Fibroblast of lung (primary cell): ENCODE data around the gene POLR2J2. TPM values are rescaled to one million over a fixed set of nuclear protein-coding genes. Genes with fewer than 3 reads are reported as not detected.
"Not testable (repeated sequence)": the region's sequence is repeated elsewhere in the genome, so short reads cannot be mapped to it uniquely, and the experiment has no call there.

Source experiments
- DNase-seq, 2 donors: peaks; one replicate each; pipeline versions ENCODE4 v3.0.0 to v3.0.0-alpha.2; 2010; ENCODE audit warnings: low read depth in 2 of 2
- H2AFZ ChIP-seq: 2 replicates; pipeline ENCODE4 v1.5.1; 2012; ENCODE audit warnings: low read length, control low read depth, inconsistent platforms
- H3K27ac ChIP-seq: 2 replicates; pipeline ENCODE4 v1.5.1; 2011; ENCODE audit warnings: low read length, control low read depth; ENCODE audit not compliant: insufficient read depth
- H3K27me3 ChIP-seq: 2 replicates; pipeline ENCODE4 v1.5.1; 2011; ENCODE audit warnings: mild to moderate bottlenecking, low read length; ENCODE audit not compliant: control insufficient read depth, insufficient read depth
- H3K36me3 ChIP-seq: 2 replicates; pipeline ENCODE4 v1.5.1; 2011; ENCODE audit warnings: low read length; ENCODE audit not compliant: control insufficient read depth, insufficient read depth
- H3K4me1 ChIP-seq: 2 replicates; pipeline ENCODE4 v1.5.1; 2011; ENCODE audit warnings: low read length; ENCODE audit not compliant: control insufficient read depth, insufficient read depth; ENCODE audit errors: extremely low read depth
- H3K4me2 ChIP-seq: 2 replicates; pipeline ENCODE4 v1.5.1; 2011; ENCODE audit warnings: low read length, control low read depth; ENCODE audit not compliant: insufficient read depth; ENCODE audit errors: extremely low read depth
- H3K4me3 ChIP-seq, 4 experiments: fragments of 200-600 bp in 1 of 4; sonication (generic) in 1 of 4; replicated peaks in 1 of 4; 2 replicates each; pipeline ENCODE4 v1.5.1; 2011 to 2016; ENCODE audit warnings: low read length in 4 of 4, low read depth in 3 of 4, mild to moderate bottlenecking in 3 of 4, control low read depth in 2 of 4, inconsistent platforms in 1 of 4, mixed read lengths in 1 of 4; ENCODE audit not compliant: insufficient read depth in 1 of 4; ENCODE audit errors: control extremely low read depth in 1 of 4
- H3K79me2 ChIP-seq: 2 replicates; pipeline ENCODE4 v1.5.1; 2012; ENCODE audit warnings: mild to moderate bottlenecking, low read length, inconsistent platforms; ENCODE audit not compliant: control insufficient read depth, insufficient read depth
- H3K9ac ChIP-seq: 2 replicates; pipeline ENCODE4 v1.5.1; 2011; ENCODE audit warnings: mild to moderate bottlenecking, low read length, control low read depth; ENCODE audit not compliant: insufficient read depth
- H3K9me3 ChIP-seq: 2 replicates; pipeline ENCODE4 v1.5.1; 2012; ENCODE audit warnings: low read depth, low read length; ENCODE audit not compliant: control insufficient read depth, insufficient read depth
- H4K20me1 ChIP-seq: 2 replicates; pipeline ENCODE4 v1.5.1; 2011; ENCODE audit warnings: low read length; ENCODE audit not compliant: control insufficient read depth, insufficient read depth; ENCODE audit errors: extremely low read depth
- polyA plus RNA-seq, 2 donors: library from polyadenylated mRNA; depleted of rRNA in 1 of 2; stranded (reverse) in 1 of 2; unstranded in 1 of 2; fragments of >200 nt; gene quantifications; 2 replicates each; pipeline ENCODE4 v1.2.1, GENCODE V29; 2011 to 2012; ENCODE audit warnings: missing spikeins in 1 of 2
- total RNA-seq: library from RNA; depleted of rRNA; stranded (reverse); fragments of >200 nt; gene quantifications from 2 replicates; pipeline ENCODE4 v1.2.1, GENCODE V29; 2014

Gene POLR2J2
- total and polyA plus RNA-seq, 2 donors (not counting 1 experiment from before 2014, with no cell fraction given): 1.4 to 2.1 TPM

DNA sequence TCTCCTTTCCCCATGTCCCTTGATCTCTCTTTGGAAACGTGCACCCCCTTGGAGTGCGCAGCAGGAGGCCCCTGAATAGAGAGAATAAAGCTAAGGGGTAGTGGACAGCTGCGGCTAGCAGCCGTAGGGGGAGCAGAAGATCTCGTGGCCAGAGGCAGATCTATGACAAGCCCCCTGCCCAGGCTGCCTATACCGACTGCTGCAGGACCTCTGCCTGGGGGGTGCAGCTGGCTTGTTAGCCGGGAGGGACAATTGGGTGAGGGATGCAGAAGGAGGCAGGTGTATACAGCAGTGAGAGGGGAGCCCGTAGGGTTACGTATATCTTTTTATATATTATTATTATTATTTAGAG is 469 bp upstream of the POLR2J2 start:
- not testable (repeated sequence) for H3K4me2 ChIP-seq, DNase-seq, H3K79me2 ChIP-seq, H3K4me1 ChIP-seq, H3K27ac ChIP-seq, H3K27me3 ChIP-seq, H3K9me3 ChIP-seq, H3K9ac ChIP-seq, H4K20me1 ChIP-seq, H3K36me3 ChIP-seq, H2AFZ ChIP-seq, H3K4me3 ChIP-seq

DNA sequence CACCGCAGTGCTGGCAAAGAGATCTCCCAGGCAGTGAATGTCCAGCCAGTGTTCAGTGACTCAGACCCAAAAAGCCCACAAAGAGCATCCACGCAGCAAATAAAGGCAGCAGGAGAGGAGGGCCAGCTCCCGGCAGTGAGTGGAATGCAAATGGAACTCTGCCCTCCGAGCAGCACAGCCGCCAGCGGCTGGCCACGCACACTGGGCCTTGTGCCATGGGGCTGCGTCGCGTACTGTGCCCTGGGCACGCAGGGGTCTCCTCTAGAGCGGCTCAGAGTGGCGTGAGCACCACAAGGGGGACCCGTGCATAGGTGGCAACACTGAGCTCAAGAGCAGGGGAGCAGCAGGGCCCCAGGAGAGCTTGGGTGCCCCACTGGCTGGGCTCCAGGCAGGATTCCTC is 3.9 kb downstream of the POLR2J2 start:
- H3K27ac ChIP-seq, H4K20me1 ChIP-seq, H3K4me2 ChIP-seq, H3K4me3 ChIP-seq, H3K9ac ChIP-seq, DNase-seq, H2AFZ ChIP-seq, H3K9me3 ChIP-seq, H3K27me3 ChIP-seq, H3K36me3 ChIP-seq, H3K4me1 ChIP-seq, H3K79me2 ChIP-seq: not testable (repeated sequence)

DNA sequence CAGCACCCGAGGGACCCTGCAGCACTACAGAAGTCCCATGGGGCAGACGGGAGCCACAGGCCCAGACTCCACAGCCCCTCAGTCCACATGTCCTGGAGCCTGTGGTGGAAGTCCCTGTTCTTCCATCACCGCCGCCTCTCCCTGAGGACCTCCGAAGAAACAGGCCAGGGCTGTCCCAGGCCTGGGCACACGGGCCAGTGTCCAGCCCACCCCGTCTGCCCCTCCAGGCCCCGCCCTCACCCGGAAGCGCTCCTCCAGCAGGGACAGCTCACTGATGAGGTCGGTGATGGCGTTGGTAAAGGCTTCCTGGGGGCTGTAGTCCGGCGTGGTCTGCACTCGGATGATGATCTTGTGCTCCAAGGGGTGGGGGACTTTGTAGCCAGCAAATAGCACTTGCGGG is 4.6 kb downstream of the POLR2J2 start:
- H4K20me1 ChIP-seq, H3K4me3 ChIP-seq, H3K79me2 ChIP-seq, H2AFZ ChIP-seq, H3K4me1 ChIP-seq, H3K9ac ChIP-seq, H3K27ac ChIP-seq, H3K36me3 ChIP-seq, H3K4me2 ChIP-seq, H3K27me3 ChIP-seq, H3K9me3 ChIP-seq, DNase-seq: not testable (repeated sequence)

DNA sequence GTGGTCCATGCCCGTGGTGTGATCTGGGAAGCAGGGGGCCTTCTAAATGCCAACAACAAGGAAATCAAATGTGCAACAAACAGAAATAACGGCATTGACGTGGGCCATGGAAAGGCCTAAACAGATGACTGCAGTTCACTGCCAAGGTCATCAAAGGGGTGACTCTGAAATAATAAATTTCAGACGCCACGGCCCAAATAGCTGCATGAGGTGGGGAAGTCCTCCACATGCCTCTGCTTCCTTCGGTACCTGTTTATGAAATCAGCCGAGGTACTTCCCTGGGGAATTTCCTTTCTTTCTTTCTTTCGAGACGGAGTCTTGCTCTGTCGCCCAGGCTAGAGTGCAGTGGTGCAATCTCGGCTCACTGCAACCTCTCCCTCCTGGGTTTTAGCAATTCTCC is 6.7 kb downstream of the POLR2J2 start:
- H3K4me1 ChIP-seq, H3K36me3 ChIP-seq, H3K9me3 ChIP-seq, H4K20me1 ChIP-seq, DNase-seq, H3K4me3 ChIP-seq, H3K4me2 ChIP-seq, H2AFZ ChIP-seq, H3K27me3 ChIP-seq, H3K9ac ChIP-seq, H3K27ac ChIP-seq, H3K79me2 ChIP-seq: not testable (repeated sequence)

DNA sequence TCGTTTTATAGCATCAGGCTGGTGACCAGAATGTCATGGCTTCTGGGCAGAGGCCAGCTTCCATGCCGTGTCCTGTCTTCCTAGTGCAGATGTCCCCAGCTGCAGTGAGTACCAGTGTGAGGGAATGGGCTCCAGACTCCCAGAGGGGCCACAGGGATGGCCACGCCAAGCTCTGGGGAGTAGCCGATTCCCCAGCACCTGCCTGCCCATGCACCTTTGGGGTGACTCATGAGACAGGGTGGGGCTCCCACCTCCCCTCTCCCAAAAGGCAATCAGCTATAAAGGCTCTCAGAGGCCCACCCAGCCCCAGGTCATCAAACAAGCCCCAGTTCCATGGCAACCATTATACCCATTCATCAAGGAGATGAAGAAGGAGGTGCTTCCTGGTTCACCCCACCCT is 21.5 kb downstream of the POLR2J2 start, which contains the start of gene SPDYE2B:
Gene SPDYE2B (plus strand): TSS at position 396 of the 400 bp plus-strand sequence. CDS start 2,030 bp downstream, outside the sequence.
- H3K9me3 ChIP-seq, H3K79me2 ChIP-seq, H3K27me3 ChIP-seq, H3K27ac ChIP-seq, H4K20me1 ChIP-seq, H3K4me1 ChIP-seq, H3K36me3 ChIP-seq, DNase-seq, H3K4me2 ChIP-seq, H2AFZ ChIP-seq, H3K9ac ChIP-seq, H3K4me3 ChIP-seq: not testable (repeated sequence)

DNA sequence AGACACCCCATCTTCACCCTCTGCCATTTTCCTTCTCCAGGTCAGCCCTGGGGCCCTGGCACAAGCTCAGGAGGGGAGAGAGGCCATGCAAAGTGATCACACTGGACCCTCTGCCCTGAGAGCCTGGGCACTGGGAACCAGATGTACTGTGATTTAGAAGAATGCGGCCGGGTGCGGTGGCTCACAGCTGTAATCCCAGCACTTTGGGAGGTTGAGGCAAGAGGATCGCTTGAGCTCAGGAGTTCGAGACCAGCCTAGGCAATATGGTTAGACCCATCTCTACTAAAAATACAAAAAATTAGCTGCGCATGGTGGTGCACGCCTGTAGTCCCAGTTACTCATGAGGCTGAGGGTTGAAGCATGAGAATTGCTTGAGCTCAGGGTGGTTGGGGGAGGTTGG is 23.6 kb downstream of the POLR2J2 start:
- DNase-seq, H3K4me3 ChIP-seq, H4K20me1 ChIP-seq, H3K79me2 ChIP-seq, H3K27ac ChIP-seq, H3K27me3 ChIP-seq, H3K4me2 ChIP-seq, H3K9me3 ChIP-seq, H3K9ac ChIP-seq, H2AFZ ChIP-seq, H3K36me3 ChIP-seq, H3K4me1 ChIP-seq: not testable (repeated sequence)

DNA sequence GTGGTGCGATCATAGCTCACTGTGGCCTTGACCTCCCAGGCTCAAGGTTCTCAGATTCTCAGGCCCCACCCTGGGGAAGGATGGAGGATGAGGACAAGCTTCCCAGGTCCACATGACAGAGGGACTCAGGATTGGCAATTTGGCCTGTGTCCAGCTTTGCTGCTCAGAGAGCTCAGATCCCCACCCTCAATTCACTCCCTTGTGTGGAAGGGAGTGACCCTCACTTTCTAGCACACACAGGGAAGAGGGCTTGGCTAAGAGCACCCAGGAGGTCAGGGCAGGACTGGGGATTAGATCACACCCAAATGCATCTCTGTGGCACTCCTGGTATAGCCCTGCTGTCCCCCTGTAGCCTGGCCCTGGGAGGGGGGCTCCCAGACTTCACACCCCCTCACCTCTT is 28.1 kb downstream of the POLR2J2 start:
- not testable (repeated sequence) for H3K79me2 ChIP-seq, H3K27ac ChIP-seq, H4K20me1 ChIP-seq, DNase-seq, H3K9me3 ChIP-seq, H3K4me2 ChIP-seq, H3K9ac ChIP-seq, H3K36me3 ChIP-seq, H3K4me1 ChIP-seq, H3K4me3 ChIP-seq, H2AFZ ChIP-seq, H3K27me3 ChIP-seq
